LNCAP (cell line): Measurements from ENCODE around the gene POPDC3.

Source experiments
- CTCF ChIP-seq: fragments of 450-650 bp; IDR thresholded peaks from 2 replicates; pipeline ENCODE4 v1.5.1; 2017; ENCODE audit warnings: mild to moderate bottlenecking

POPDC3 gene

GRCh38 chr6:105179244-105180065, at the start of gene POPDC3:
Gene POPDC3 (minus strand): TSS chr6:105180014. CDS start chr6:105161909, 18,105 bp downstream.
- TF ChIP-seq CTCF: 0 out of 2 replicates have a peak, but pooled peaks have one; percentile 15

GRCh38 chr6:105227295-105227767, 47.5 kb upstream of the POPDC3 start:
- TF ChIP-seq CTCF: no peak

GRCh38 chr6:105226598-105227294, 46.9 kb upstream of the POPDC3 start:
- TF ChIP-seq CTCF: no peak

GRCh38 chr6:105223242-105223641, 43.4 kb upstream of the POPDC3 start:
- TF ChIP-seq CTCF: no peak

GRCh38 chr6:105220186-105220585, 40.4 kb upstream of the POPDC3 start:
- no peak for TF ChIP-seq CTCF

- TF ChIP-seq CTCF: no peak
Observed at GRCh38 chr6:105215506-105215905, 35.7 kb upstream of the POPDC3 start.

- no peak for TF ChIP-seq CTCF
Observed at GRCh38 chr6:105214668-105215067, 34.9 kb upstream of the POPDC3 start.
